HG02623 (cell line): Measurements from ENCODE around the gene KPNA1.
"Not testable (repeated sequence)": the region's sequence is repeated elsewhere in the genome, so short reads cannot be mapped to it uniquely, and the experiment has no call there.

Experiments used
- ATAC-seq: cut with Tn5 transposase; IDR thresholded peaks from one replicate; pipeline ENCODE4 v1.9.1; 2021; ENCODE audit warnings: moderate library complexity; ENCODE audit not compliant: unreplicated experiment

Gene KPNA1

DNA sequence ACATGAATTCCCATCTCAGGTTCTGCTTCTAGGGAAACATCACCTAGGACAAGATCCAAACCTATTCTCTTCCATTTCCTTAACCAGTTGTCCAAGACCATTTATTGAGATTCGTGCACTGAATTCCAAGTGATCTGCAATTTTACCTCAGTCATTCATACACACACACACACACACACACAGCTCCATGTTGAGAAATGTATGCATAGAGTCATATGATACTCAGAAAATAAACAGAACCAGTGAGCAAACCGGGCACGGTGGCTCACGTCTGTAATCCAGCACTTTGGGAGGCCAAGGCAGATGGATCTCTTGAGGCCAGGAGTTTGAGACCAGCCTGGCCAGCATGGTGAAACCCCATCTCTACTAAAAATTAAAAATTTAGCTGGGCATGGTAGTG is 6.1 kb upstream of the KPNA1 start:
- no peak for ATAC-seq

DNA sequence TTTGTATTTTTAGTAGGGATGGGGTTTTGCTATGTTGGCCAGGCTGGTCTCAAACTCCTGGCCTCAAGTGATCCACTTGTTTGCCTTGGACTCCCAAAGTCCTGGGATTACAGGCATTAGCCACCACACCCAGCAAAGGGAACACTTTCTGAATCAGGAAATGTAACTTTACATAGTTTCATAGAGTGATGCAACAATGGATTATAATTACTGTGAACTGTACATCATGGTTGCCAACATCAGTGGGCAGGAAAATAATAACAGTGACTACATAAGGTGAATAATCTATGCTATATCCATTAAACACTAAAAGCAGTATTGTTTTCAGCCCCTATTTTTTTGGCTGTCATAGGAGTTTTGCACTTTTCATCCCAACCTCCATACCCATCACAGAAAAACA is 5.0 kb upstream of the KPNA1 start:
- ATAC-seq = no peak

DNA sequence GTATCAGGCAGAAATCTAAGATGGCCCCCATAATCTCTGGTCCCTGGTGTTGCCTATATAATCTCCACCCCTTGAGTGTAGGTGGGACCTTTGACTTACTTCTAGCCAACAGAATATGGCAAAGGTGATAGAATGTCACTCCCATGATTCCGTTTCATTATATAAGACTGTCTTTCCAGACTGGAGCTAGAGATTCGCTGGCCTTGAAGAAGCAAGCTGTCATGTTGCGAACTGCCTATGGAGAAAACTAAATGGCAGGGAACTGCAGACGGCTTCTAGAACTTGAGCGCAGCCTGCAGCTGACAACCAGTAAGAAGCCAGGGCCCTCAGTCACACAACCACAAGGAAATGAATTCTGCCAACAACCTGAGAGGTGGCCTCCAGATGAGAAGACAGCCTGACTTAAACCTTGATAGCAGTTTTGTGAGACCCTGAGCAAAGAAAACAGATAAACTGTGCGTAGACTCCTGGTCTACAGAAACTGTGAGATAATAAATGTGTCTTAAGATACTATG is 2.2 kb upstream of the KPNA1 start:
- no peak for ATAC-seq

DNA sequence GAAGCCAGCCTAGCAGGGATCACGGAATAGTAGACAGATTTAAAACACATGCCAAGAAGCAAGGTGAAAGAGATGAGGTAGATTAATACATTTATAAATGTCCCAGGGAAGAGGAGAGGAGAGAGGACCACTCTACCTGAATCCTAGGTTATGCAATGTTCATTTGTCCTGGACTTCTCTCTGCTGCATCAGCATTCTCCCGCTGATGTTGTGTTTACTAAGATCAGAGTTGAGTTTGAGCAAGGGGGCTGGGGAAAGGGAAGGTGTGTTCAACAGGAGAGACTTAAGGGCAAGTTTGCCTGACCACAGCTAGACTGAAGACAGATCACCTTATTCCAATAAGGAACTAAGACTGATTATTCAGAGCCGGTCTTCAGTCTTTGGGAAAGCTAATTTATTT is 1.1 kb upstream of the KPNA1 start:
- no peak for ATAC-seq

DNA sequence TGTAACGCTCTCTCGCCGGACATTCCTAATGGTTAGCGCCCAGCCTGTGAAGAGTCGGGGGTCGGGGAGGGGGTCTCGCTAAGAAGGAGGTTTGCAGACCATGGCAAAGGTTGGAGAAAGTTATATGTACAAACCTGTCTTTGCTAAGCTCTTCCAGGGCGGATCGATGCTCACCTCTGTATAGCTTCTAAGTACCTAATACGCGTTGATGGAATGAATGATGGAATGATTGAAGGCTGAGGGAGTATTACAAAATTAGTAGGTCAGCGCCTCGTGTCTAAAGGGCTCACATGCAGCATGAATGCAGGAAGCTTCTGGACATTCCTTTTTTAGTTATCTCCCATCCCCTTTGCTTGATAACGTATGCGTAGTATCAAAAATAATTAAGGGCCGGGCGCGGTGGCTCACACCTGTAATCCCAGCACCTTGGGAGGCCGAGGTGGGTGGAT is 305 bp upstream of the KPNA1 start:
- ATAC-seq = peak; percentile 1

DNA sequence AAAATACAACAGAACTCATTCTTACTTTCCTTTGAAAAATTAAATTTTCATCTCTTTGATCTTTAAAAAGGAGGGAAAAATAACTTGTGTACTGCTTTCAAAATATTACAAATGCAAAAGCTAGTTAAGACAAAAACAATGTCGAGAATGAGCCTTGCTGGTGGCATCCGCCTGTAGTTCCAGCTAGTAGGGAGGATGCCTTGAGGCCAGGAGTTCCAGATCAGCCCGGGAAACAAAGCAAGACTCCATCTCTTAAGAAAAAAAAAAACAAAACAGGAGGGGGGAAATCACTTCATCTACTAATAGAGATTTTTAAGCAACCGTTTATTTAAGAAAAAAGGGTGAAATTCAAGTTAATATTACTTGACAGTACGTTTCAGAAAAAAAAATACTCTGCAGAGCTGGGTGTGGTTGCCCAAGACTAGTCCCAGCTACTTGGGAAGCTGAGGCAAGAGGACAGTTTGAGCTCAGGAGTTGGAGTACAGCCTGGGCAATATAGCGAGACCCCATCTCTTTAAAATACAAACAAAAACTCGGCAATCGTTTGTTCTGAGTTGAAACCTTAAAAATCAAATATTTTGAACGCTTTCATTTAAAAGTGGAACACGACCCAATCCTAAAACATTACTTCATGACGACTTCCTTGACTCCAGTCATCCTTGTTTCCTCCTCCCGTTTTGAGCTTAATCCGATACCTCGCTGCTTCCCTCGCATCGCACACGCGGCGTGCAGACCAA is 1.2 kb downstream of the KPNA1 start:
- ATAC-seq = no peak

DNA sequence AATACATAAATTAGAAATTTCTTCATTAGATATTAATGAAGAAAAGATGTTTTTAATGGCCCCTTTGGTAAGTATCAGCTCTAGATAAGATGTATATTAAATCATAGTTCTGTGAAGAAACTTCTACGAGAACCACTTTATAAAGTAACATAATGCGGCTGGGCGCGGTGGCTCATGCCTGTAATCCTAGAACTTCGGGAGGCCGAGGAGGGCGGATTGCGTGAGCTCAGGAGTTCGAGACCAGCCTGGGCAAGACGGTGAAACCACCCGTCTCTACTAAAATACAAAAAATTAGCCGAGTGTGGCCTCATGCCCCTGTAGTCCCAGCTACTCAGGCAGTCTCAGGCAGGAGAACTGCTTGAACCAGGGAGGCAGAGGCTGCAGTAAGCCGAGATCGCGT is 2.5 kb downstream of the KPNA1 start:
- ATAC-seq = no peak

DNA sequence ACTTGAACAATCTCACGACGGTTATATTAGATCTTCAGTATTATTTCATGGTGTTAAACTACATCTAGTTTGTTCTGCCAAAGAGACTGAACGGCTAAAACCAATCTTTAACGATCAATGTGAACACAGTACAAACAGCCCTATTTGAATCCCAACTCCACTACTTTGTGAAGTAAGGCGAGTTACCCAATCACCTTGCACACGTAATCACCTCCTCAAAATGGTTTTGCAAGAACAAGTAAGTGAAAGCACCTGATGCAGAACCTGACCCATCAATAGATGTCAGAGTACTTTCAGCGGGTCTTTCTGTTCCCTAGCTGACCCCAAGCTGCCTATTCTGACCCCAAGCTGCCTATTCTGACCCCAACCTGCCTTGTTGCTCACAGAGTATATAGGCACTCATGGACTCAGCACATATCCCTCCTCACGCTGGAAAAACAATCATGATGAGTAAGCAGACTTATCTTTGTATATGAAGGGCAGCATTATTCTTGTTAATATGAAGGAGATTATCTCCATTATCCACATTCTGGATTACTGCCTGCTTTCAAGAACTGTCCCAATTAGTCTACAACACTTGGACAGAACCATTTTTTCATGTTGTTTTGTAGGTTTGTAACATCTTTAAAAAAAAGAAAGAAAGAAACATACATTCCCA is 3.7 kb downstream of the KPNA1 start:
- ATAC-seq = no peak

DNA sequence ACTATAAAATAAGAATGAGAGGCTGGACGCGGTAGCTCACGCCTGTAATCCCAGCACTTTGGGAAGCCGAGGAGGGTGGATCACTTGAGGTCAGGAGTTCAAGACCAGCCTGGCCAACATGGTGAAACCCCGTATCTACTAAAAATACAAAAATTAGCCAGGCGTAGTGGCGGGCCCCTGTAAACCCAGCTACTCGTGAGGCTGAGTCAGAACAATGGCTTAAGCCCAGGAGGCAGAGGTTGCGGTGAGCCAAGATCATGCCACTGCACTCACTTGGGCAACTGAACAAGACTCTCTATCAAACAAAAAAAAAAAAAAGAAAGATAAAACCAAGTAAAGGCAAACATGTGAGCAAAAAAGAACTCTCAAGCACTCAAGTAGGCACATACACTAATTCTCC is 5.8 kb downstream of the KPNA1 start:
- ATAC-seq = not testable (repeated sequence)

DNA sequence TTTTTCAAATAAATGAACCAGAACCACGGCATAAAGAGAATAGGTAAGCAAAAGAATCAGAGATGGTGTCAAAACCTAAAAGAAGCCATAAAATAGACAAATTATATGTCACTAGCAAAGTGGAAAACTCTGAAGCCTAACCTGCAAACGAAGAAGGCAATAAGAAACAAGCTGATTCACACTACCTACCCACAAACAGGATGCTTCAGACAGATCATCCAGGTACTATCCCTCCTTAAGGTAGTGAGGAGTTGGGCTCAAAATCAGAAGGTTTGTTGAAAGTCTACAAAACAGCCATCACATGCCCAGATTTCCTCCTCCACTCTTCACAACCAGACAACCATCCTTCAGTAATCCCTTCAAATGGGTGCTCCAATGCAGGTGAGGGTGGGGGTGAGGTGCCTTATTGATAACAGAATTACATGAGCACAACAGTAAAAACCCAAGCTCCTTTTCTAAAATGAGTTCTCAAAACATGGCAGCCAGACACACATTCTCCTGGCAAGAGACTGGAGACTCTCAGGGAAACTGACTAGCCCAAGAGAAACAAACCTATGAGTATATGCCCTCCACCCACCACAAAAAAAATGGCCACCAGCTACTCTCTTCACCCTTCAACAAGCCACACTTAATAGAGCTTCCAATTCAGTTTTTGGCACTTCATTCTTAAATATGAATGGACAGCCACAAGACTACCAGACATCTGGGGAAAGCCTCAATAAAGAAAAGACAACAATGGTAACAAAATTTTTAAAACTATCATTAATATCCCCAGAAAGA is 6.4 kb downstream of the KPNA1 start:
- ATAC-seq = no peak

DNA sequence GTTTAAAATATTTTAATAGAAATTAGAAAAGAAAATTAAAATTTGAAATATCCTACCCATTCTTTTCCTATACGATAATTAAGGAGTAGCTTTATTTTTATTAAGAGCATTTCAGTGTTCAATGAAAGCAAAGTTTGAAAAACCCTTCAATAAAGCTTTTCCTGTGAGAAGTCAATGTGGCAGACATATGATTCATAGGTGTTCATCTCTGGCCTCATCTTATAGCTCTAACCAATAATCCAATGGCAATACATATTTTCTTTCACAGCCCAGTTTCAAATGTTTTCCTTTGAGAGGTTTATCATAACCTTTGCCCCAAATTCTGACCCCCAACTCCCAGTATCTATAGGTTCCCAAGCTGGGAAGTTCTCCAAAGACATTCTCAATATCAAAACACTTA is 8.3 kb downstream of the KPNA1 start:
- ATAC-seq = no peak

DNA sequence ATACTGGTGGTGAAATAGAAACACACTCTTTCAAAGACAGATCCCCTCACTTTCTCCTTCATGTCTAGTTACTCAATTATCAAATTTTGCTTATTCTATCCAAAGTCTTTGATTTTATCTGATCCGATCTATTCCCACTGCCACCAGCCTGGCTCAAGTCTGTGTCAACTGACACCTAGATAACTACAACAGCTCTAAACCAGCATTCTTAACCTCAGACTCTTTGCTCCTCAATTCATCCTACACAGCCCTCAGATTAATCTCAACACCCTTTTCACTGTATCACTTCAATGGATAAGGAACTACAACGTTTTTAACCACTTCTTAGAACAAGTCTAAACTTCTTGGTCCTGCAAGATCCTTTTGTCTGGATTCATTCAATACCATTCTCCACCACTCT is 9.1 kb downstream of the KPNA1 start:
- ATAC-seq = no peak

DNA sequence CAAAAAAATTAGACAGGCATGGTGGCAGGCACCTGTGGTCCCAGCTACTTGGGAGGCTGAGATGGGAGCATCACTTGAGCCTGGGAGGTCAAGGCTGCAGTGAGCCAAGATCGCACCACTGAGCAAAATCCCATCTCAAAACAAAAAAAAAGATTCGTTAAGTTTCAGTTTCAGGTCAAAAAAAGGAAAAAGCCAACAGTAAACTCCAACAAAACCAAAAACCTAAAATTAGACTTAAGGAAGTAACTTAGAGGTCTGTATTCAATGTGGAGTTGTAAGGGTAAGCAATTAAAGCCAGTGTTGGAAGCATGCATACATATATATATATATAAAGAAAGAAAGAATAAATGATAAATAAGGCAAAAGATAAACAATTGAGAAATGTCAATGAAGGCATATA is 11.8 kb downstream of the KPNA1 start:
- ATAC-seq = no peak

DNA sequence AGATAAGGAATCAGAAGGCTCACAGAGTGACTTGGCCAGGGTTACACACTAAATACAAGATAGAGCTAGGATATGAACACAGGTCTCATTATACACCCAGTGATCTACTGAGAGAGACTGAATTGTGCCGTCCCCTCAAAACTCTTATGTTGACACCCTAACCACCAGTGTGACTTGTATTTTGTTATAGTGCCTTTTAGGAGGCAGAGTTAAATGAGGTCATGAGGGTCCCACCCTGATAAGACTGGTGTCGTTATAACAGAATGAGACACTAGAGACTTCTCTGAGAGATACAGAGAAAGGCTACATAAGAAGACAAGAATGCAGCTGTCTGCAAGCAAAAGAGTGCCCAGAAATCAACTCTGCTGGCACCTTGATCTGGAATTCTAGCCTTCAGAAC is 12.6 kb downstream of the KPNA1 start:
- no peak for ATAC-seq

DNA sequence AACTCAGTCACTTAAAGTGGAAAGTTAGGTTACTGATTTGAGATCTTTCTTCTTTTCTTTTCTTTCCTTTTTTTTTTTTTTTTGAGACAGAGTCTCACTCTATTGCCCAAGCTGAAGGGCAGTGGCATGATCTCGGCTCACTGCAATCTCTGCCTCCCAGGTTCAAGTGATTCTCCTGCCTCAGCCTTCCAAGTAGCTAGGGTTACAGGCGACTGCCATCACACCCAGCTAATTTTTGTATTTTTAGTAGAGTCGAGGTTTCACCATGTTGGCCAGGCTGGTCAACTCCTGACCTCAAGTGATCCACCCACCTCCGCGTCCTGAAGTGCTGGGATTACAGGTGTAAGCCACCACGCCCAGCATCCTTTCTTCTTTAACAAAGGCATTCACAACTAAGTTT is 13.8 kb downstream of the KPNA1 start:
- ATAC-seq = not testable (repeated sequence)

DNA sequence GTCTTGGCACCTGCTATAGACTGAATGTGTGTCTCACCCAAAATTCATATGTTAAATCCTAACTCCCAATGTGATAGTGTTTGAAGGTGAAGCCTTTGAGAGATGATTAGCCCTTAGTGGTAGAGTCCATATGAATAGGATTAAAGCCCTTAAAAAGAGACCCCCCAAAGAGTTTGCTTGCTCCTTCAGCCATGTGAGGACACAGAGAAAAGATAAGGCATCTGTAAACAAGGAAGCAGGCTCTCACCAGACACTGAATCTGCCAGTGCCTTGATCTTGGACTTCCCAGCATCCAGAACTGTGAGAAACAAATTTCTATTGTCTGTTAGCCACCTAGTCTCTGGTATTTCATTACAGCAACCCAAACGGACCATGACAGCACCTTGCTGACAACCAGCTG is 16.6 kb downstream of the KPNA1 start:
- no peak for ATAC-seq

DNA sequence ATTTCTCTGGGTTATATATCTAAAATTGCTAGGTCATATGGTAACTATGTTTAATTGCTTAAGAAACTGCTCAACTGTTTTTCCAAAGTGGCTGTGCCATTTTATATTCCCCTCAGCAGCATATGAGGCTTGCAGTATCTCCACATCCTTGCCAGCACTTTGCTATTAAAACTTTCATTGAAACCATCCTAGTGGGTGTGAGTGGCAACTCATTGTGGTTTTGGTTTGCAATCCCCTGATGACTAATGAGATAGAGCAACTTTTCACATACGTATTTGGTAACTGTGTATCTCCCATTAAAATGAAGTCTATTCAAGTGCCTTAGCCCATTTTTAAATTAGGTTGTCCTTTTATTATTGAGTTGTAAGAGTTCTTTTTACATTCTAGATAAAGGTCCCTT is 17.3 kb downstream of the KPNA1 start:
- ATAC-seq = peak; percentile 82

DNA sequence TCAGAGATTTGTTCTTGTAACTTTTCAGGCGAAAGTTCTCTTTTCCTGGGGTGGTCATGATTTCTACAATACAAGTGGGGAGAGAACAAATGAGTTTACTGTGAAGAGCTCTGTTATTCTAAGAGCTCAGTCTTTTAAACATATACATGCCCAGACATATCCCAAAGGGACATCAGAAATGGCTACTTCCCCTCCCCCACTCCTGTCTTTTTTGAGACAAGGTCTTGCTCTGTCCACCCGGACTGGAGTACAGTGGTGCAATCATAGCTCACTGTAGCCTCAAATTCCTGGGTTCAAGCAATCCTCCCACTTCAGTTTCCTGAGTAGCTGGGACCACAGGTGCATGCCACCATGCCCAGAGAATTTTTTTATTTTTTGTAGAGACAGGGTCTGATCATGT is 18.2 kb downstream of the KPNA1 start:
- no peak for ATAC-seq

DNA sequence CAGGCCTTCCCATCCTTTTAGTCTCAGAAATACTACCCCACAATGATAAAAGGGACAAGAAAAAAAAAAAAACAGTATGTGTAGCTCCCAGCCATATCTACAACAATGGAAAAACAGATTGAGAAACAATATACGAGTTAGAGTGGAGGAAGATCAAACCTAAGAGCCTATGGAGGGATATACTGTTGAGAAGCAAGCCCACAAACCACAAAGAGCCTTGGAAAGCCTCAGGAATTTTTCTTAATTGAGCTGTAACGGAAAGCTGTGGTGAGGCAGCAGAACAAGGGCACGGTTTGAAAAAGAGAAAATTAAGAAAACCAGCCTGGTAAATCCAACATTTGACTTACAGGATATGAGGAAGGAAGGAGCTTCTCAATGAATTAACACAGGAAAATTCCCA is 21.4 kb downstream of the KPNA1 start:
- ATAC-seq = no peak

DNA sequence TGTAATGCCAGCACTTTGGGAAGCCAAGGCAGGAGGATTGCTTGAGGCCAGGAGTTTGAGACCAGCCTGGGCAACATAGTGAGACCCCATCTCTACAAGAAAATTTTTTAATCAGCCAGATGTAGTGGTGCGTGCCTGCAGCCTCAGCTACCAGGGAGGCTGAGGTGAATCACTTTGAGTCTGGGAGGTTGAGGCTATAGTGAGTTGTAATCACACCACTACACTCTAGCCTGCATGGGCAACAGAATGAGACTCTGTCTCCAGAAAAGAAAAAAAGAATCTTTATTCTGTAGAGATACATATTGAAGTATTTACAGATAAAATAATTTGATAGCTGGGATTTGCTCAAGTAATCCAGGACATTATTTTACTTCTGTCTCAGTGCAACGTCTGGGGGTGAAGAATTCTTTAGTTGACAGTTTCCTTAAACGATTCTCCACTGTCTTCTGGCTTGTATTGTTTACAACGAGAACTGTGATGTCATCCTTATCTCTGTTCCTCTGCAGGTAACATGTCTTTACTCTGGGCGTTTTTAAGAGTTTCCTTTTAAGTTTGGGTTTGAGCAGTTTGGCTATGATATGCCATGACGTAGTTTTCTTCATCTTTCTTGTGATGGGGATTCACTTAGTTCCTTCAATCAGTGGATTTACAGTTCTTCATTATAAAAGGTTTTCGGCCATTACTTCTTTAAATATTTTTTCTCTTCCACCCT is 26.3 kb downstream of the KPNA1 start:
- ATAC-seq = no peak

DNA sequence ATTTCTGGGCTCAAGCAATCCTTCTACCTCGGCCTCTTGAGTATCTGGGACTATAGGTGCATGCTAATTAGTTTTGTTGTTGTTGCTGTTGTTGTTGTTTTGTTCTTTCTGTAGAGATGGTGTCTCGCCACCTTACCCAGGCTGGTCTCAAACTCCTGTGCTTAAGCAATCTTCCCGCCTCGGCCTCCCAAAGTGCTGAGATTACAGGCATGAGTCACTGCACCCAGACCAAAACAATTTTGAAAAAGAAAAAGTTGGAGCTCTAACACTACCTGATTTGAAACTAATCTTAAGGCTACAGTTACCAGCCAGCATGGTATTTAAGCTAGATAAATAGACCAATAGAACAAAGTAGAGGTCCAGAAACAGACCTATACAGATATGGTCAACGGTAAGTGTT is 29.8 kb downstream of the KPNA1 start:
- ATAC-seq = no peak
